NCI-H1694 (cell line): ENCODE measurements around the gene PIK3IP1.

Source experiments
- DNase-seq: peaks from one replicate; lab custom pipeline; 2025; lab: John Stamatoyannopoulos, UW

Gene PIK3IP1

GRCh38 chr22:31278626-31279326 lies 13.5 kb downstream of the PIK3IP1 start:
- DNase-seq: no peak

- no peak for DNase-seq
Observed at GRCh38 chr22:31278151-31278621, 14.1 kb downstream of the PIK3IP1 start.

GRCh38 chr22:31277741-31278140 lies 14.5 kb downstream of the PIK3IP1 start:
- no peak for DNase-seq

GRCh38 chr22:31276426-31277167 lies 15.7 kb downstream of the PIK3IP1 start:
- DNase-seq: no peak

GRCh38 chr22:31275576-31275975 lies 16.7 kb downstream of the PIK3IP1 start:
- DNase-seq: no peak

GRCh38 chr22:31275018-31275417 lies 17.3 kb downstream of the PIK3IP1 start:
- no peak for DNase-seq

- no peak for DNase-seq
Observed at GRCh38 chr22:31274017-31274416, 18.3 kb downstream of the PIK3IP1 start.

GRCh38 chr22:31272522-31273446 lies 19.5 kb downstream of the PIK3IP1 start:
- peak; percentile 34 for DNase-seq

GRCh38 chr22:31271485-31271884 lies 20.8 kb downstream of the PIK3IP1 start:
- no peak for DNase-seq

GRCh38 chr22:31271026-31271425 lies 21.3 kb downstream of the PIK3IP1 start:
- DNase-seq: no peak

- no peak for DNase-seq
Observed at GRCh38 chr22:31269892-31270579, 22.3 kb downstream of the PIK3IP1 start.

GRCh38 chr22:31268281-31268680 lies 24.0 kb downstream of the PIK3IP1 start:
- DNase-seq: no peak

- no peak for DNase-seq
Observed at GRCh38 chr22:31263896-31264640, 28.2 kb downstream of the PIK3IP1 start.

- DNase-seq: no peak
Observed at GRCh38 chr22:31262312-31263133, 29.8 kb downstream of the PIK3IP1 start.

GRCh38 chr22:31260474-31260856 lies 31.8 kb downstream of the PIK3IP1 start:
- DNase-seq: no peak

GRCh38 chr22:31259798-31260473 lies 32.4 kb downstream of the PIK3IP1 start:
- no peak for DNase-seq

GRCh38 chr22:31253949-31254348 lies 38.3 kb downstream of the PIK3IP1 start:
- DNase-seq: no peak

GRCh38 chr22:31250740-31251600 lies 41.3 kb downstream of the PIK3IP1 start:
- no peak for DNase-seq
